Lung microvascular endothelial cell (primary cell): ENCODE data around the gene DLEU7. TPM values are rescaled to one million over a fixed set of nuclear protein-coding genes. Genes with fewer than 3 reads are reported as not detected.

ENCODE experiments used
- DNase-seq, 2 donors: peaks; one replicate each; pipeline versions ENCODE4 v3.0.0 to v3.0.0-alpha.2; 2010; ENCODE audit warnings: low read depth in 2 of 2
- total RNA-seq: library from RNA; depleted of rRNA; stranded (reverse); fragments of >200 nt; gene quantifications from 2 replicates; pipeline ENCODE4 v1.2.1, GENCODE V29; 2014

DLEU7 gene
- total RNA-seq, 1 donor from 2014 or later, result not detected

- DNase-seq, result no peak
Measured at GRCh38 chr13:50844084-50844875, 788 bp upstream of the DLEU7 start.

- no peak for DNase-seq
Measured at GRCh38 chr13:50842990-50843256, 569 bp downstream of the DLEU7 start.

GRCh38 chr13:50842251-50842989 is 1.1 kb downstream of the DLEU7 start:
- no peak for DNase-seq

GRCh38 chr13:50841786-50842185 is 1.7 kb downstream of the DLEU7 start:
- no peak for DNase-seq

- no peak for DNase-seq
Measured at GRCh38 chr13:50840284-50840683, 3.2 kb downstream of the DLEU7 start.

- no peak for DNase-seq
Measured at GRCh38 chr13:50839828-50840227, 3.7 kb downstream of the DLEU7 start.

- peak; percentile 5 to 12 for DNase-seq
Measured at GRCh38 chr13:50838701-50839100, 4.8 kb downstream of the DLEU7 start.

GRCh38 chr13:50838031-50838430 is 5.5 kb downstream of the DLEU7 start:
- no peak for DNase-seq

GRCh38 chr13:50831512-50831911 is 12.0 kb downstream of the DLEU7 start:
- DNase-seq, result no peak

GRCh38 chr13:50829896-50830295 is 13.6 kb downstream of the DLEU7 start:
- DNase-seq, result no peak

GRCh38 chr13:50829226-50829625 is 14.3 kb downstream of the DLEU7 start:
- DNase-seq, result no peak

- DNase-seq, result no peak
Measured at GRCh38 chr13:50826035-50826434, 17.5 kb downstream of the DLEU7 start.

- DNase-seq, result no peak
Measured at GRCh38 chr13:50812242-50812641, 31.2 kb downstream of the DLEU7 start.

GRCh38 chr13:50810998-50811397 is 32.5 kb downstream of the DLEU7 start:
- DNase-seq, result no peak

- no peak for DNase-seq
Measured at GRCh38 chr13:50810468-50810867, 33.0 kb downstream of the DLEU7 start.

- no peak for DNase-seq
Measured at GRCh38 chr13:50809133-50810090, 34.1 kb downstream of the DLEU7 start.

GRCh38 chr13:50805805-50806204 is 37.7 kb downstream of the DLEU7 start:
- DNase-seq, result peak; percentile 25 to 35

GRCh38 chr13:50801087-50801931 is 42.2 kb downstream of the DLEU7 start:
- DNase-seq, result peak; percentile 79 to 88

- no peak for DNase-seq
Measured at GRCh38 chr13:50800091-50800739, 43.3 kb downstream of the DLEU7 start.

- DNase-seq, result peak in 1 of 2 donors; percentile 36
Measured at GRCh38 chr13:50798923-50799322, 44.6 kb downstream of the DLEU7 start.
